NCI-H345 treated with DMSO at 0.1 percent for 48 hours (cell line): ENCODE data around the gene SBK2.

ENCODE experiments used
- DNase-seq: peaks from one replicate; lab custom pipeline; 2025; ENCODE audit not compliant: unreplicated experiment; lab: John Stamatoyannopoulos, UW

SBK2 gene

DNA sequence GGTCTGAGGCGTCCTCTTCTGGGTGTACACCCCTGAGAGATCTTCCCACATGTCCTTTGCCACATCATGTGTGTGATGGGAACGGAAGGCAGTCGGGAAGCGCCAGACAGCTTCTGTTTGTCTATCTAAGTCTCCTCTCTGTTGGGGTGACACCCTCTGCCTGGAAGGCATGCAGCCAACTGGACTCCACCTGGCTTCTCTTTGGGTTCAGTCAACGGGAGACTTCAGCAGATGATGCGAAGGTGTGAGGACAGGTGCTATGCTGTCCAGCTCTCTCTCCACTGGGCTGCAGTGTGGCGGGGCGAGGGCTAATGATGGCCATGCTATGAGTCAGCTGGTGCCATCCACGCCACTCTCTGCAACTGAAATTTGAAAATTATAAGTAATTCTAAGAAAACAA lies 22.8 kb upstream of the SBK2 start:
- DNase-seq: no peak

DNA sequence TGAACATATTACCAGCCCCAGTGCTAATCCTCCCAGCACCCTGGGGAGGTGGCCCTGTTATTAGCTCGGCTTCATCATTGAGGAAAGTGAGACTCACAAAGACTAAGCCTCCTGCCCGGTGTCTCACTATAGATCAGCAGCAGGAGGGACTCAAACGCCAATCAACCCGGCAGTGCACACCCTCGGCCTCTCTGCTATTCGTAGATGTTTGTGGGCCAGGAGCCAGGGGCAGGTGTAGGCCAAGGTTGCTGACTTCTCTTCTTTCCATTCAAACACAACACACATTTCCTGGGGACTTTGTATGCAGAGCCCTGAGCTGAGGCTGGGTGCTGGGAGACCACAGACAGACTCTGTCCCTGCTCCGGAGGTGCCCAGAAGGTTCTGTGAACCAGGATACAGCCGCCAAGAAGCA lies 17.8 kb upstream of the SBK2 start:
- no peak for DNase-seq

DNA sequence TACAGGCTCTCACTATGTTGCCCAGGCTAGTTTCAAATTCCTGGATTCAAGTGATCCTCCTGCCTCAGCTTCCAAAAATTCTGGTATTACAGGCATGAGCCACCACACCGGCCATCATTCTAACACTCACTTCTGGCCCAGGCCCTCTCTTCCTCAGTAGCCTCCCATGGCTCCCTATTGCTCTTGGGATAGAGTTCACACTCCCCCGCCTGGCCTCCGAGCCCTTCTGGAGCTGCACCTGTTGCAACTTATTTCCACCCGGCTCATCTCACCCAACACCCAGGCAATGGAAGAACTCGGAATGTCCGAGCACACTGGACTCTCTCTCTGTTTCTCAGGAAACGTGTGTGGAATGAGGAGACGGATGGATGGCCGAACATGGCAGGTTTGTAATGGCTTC lies 17.4 kb upstream of the SBK2 start:
- DNase-seq: no peak

DNA sequence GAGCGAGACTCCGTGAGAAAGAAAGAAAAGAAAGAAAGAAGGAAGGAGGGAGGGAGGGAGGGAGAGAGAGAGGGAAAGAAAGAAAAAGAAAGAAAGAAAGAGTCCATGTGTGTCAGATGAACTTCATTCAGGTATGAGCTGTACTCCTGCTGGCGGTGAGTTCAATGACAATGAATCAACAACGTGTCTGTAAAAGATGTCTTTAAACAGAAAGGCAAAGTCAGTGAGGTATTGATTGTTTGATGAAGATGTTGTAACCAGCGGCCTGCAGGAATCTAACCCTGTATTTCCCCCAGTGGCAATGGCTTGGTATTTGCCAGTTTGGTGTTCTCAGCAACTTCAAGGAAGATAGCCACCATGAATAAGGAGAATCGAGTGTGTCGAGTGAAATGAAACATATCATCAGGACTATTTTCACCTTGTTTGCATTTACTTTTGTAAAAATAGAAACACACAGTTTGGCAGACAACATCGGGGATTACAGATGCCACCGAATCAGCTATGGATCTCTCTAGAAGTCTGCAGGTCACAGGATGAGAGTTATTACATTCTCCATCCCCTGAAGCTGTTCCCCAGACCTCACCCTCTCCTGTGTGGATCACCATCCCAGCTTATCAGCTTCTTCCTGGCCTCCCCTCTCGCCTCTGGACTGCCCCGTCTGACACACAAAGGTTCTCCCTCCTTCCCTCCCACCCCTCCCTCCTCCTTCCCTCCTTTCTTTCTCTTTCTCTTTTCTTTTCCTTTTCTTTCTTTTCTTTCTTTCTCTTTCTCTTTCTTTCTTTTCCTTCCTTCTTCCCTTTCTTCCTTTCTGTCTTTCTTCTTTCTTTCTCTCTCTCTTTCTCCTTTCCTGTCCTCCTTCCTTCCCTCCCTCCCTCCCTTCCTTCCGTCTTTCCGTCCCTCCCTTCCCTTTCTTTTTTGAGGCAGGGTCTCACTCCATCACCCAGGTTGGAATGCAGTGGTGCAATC lies 16.6 kb upstream of the SBK2 start:
- no peak for DNase-seq

DNA sequence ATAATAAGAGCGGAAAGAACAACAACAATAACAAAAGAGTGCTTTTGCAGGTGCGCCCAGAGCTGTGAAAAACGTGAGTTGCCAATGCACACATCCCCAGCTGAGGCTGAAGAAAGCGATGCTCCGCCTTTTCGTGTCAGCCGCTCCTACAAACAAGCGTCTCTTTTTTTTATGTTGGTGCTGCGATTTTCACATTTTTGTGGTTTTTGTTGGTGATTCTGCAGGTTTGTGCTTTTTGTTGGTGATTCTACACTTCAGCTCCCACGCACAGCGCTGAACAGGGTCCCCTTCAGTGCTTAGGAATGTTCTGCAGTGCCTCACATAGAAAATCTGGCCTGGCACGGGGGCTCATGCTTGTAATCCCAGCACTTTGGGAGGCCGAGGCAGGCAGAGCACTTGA lies 15.7 kb upstream of the SBK2 start:
- no peak for DNase-seq

DNA sequence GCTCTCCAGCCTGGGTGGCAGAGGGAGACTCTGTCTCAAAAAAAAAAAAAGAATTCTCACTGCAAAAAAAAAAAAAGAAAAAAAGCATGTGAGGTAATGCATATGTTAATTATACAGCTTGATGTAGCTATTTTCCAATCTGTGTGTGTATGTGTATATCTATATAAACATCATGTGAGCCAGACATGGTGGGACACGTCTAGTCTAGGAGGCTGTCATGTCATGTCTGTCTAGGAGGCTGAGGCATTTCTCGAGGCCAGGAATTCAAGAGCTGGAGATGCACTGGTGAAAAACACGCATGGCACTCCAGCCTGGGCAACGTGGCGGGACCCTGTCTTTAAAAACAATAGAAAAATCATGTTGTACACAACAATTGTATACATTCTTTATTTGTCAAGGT lies 15.3 kb upstream of the SBK2 start:
- no peak for DNase-seq

DNA sequence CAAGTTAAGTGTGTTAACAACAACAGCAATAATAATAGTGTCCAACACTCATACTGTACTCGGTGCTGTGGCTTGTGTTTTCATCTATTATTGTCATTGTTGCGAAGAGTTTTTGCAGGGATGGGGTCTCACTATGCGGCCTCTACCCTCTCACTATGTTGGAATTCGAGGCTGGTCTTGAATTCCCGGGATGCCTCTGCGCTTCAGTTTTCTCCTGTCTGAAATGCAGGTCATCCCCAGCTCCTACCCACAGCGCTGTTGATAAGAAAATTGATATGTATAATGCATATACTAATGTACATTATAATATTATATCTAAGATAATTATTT lies 13.4 kb upstream of the SBK2 start:
- DNase-seq: no peak

DNA sequence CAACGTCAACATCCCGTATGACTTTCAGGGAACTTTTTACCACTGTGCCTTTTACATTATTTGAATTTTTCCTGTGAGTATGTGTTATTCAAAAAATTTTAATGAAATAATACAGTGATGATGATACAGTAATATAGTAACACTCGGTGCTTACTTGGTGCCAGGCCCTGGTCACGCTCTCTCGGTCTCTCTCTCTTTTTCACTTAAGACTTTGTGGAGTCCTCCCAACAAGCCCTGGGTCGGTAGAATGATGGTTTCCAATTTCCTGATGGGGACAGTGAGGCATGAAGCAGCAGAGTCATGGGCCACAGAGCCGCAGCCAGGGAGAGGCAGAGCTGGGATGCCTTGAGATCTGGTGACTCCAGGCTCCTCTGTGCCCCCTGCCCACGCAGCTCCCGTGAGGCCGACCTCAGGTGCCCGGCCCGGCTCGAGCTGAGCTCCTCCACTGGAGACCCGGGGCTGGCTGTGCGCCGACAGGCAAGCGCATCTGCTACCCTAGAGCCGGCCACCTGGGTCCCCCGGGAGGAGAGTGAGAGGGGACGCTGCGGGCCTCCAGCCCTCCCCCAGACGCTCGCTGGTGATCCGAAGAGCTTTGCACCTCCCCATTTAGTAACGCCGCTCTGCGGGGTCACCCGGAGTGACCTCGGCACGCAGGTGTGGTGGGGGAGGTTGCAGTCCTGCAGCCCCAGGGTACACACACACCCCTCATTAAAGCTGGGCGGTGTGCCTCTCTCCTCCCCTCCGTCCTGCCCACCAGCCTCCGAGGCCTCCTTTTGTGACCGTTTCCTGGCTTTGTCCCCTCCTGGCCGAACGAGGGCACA lies 12.8 kb upstream of the SBK2 start:
- no peak for DNase-seq

DNA sequence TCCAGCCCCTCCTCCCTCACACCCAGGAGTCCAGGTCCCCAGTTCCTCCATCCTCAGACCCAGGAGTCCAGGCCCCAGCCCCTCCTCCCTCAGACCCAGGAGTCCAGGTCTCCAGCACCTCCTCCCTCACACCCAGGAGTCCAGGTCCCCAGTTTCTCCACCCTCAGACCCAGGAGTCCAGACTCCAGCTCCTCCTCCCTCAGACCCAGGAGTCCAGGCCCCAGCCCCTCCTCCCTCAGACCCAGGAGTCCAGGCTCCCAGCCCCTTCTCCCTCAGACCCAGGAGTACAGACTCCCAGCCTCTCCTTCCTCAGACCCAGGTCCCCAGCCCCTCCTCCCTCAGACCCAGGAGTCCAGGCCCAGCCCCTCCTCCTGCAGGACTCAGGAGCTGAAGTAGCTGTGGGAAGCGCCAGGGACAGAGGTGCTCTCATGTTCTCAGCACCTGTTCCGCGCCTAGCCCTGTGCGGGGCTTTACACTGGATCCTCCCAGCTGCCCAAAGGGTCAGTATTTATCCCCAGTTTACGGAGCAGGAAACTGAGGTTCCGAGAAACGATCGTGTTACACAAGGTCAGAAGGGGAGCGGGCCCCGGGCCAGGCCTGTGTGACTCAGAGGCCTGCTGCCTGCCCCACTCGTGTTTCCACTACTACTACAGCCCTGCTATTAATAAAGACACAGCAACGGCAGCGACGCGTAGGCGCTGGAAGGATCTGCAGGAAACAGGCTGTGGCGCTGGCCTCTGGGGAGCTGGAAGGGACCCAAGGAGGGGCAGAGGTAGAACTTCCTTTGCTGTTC lies 10.1 kb upstream of the SBK2 start:
- no peak for DNase-seq

DNA sequence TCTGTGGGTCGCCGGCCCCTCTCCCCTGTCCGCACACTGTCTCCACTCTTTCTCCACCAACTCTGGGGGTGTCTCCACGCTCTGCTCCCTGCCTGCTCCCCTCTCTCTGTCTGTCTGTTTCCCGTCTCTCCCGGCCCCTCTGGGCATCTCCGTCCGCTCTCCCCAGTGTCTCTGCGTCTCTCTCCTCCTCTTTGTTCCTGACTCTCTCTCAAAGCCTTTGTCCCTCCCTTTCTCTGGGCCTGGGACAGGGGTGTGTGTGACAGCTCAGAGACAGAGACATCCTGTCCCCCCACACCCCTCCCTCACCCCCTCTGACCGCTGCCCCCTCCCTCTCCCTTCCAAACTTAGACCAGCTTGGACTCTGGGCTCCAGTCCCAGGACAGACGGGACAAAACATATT lies 9.1 kb upstream of the SBK2 start:
- DNase-seq: no peak

DNA sequence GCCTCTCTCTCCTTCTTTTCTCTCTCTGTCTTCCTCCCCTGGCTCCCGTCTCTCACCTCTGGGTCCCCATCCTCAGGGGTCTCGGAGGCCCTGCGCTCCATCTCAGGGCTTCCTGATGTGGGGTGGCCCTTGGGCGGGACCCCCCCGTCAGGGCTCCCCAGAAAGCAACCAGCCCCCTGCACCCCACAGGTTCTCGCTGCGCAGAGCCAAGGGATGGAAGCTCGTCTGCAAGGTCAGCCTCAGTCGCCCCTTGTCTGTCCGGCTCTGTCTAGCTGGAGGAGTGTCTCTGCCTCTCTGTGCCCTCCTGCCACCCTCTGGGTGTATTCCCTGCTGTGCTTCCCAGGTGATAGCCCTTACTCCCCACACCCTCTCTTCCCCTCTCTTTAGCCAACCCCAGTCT lies 8.5 kb upstream of the SBK2 start, which contains the start of gene SBK3:
Gene SBK3, minus strand, starts transcription at position 101 of the 400 bp plus-strand sequence. Its CDS starts 0 bp downstream, at position 101.
- DNase-seq: no peak

DNA sequence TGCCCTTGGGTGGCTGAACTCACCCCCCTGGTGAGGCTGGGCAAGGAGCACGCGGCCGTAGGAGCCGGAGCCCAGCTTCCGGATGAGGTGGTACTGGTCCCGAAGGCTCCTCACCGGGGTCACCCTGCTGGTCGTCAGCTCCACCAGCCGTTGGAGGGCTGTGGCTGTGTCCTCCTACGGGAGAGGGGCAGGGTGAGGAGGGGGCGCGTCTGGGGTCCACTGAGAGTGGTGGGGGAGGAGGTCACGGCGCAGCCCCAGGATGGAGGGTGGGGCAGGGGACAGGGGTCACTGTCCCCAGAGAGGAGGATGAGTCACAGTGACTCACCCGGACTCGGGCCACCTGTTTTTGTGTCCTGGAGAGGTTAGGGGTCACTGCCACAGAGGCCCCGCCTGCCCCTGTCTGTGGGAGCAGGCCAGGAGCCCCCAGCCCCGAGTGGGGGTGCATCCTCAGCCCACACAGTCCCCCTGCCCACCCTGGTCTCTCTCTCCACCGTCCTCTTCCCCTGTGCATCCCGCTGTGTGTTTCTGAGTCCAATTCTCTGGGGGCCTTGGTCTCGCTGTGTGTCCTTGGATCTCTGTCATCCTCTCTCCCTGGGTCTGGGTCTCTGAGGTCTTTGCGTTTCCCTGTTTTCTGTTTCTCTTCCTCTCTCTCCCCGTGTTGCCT lies 8.0 kb upstream of the SBK2 start:
- no peak for DNase-seq

DNA sequence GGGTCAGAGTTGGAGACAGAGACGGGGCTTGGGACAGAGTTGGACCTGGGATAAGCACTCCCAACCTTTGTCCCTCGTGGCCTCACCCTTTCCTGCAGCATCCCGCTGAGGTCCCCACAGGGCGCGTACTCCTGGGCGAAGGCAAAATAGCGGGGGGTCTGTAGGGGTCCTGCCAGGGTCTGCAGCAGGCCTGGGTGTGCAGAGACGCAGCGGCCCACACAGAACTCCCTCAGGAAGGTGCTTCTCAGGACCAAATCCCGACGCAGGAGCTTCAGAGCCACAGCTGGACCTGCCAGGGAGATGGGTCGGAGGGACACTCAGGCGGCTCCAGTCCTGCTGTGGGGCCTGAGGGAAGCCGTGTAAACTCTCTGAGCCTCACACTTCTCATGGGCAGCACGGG lies 7.1 kb upstream of the SBK2 start:
- no peak for DNase-seq

DNA sequence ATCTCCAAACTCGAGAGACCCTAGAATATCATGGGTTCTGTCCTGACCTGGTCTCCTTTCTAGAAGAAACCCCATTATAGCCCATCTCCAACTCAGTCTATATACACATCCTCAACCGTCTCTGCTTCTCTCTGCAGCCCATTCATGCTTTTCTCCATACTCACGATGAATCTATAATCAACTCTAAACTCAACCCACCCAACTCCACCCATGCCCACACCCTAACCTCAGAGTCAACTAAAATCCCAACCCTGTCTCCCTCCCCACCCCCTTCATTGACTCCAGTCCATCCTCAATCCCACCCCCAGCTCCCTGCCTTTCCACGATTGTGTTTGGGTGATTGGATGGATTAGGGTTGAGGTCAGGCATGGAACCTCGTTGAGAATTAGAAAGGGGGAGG lies 6.6 kb upstream of the SBK2 start:
- DNase-seq: no peak

DNA sequence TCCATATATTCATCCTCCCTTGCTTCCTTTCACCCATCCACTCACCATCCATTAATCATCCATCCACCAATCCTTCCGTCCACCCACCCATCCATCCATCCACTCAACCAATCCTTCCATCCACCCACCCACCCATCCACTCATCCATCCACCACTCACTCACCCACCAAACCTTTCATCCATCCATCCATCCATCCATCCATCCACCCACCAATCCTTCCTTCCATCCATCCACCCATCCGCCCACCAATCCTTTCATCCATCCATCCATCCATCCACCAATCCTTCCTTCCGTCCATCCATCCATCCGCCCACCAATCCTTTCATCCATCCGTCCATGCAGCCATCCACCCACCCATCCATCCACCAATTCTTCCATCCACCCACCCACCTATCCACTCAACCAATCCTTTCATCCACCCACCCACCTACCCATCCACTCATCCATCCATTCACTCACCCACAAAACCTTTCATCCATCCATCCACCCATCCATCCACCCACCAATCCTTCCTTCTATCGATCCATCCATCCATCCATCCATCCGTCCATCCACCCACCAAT lies 5.4 kb upstream of the SBK2 start:
- DNase-seq: no peak

DNA sequence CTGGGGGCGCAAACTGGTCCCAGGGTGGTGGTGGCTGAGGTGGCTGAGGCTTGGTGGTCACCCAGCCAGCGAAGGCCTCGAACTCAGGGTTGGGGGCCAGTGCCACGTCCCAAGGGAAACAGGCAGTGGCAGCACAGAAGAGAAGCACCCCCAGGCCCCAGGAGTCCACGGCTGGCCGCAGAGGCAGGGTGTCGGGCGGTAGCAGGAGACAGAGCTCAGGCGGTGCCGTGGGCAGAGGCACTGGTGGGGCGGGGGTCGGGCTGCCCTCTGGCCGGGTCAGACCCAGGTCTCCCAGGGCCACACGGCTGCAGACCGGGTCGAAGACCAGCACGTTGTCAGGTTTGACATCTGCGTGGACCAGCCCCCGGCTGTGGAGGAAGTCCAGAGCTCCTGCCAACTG lies 4.2 kb upstream of the SBK2 start:
- DNase-seq: no peak

DNA sequence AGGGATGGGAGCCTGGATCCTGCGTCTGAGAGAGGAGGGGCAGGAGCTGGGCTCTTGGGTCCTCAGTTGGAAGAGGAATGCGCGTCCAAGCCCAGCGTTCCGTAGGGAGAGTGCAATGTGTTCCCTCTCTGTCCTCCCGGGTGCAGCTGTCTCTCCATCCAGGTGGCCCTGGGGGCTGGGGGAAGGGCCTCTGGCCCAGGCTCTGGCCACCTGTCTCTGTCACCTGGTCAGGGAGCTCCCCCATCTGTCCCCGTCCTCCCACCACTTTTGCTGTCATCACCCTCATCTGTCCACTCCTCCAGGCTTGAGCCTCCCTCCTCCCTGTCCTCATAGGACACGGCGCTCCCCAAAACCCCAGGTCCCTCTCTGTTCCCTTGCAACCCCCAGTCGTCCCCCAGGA lies 3.7 kb upstream of the SBK2 start:
- no peak for DNase-seq

DNA sequence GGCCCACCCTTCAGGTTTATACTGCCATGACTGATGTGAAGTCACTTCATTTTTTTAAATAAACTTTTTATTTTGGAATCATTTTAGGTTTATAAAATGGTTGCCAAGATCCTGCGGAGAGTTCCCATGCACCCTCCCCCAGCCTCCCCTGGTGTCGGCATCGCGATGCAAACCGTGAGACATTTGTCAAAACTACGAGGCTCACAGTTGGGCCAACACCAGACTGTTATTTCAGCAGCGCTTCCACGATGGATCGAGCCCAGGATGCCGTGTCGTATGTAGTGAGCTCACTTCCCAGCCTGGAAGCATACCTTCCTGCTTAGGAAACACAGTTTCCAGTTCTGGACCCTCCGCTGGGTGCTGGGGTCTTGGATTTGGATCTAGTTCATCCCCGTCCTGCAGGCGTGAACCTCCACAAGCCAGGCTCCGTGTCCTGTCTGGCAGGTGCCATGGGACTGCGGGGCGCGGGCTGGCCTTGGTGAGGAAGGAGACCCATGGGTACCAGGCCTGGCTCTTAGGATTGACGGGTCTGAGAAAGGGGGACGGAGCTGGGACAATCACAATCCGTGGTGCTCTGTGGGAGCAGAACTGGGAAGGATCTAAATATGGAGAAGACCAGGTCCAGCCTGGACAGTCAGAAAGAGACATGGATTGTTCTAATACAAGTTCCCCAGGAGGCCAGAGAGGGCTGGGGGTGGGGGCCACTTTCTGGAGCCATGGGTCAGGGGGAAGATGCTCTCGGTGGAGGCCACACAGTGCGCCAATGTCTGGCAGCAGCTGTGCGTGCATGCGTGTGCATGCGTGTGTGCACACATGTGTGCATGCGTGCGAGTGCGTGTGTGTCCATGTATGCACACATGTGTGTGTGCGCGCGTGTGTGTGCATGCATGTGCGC lies 2.4 kb upstream of the SBK2 start:
- DNase-seq: no peak

DNA sequence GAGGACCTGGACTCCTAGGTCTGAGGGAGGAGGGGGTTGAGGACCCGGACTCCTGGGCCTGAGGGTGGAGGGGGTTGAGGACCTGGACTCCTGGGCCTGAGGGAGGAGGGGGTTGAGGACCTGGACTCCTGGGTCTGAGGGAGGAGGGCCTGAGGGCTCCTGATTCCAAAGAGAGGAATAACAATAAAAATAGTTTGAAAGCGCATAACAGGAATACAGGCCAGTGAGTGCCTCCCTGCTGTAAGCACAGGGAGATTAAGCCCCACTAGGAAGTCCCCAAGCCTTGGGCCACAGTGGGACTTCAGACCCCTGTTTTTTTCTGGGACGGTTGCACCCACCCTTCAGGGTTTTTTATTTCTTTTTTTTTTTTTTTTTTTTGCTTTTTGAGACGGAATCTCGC lies 1.2 kb upstream of the SBK2 start:
- no peak for DNase-seq

DNA sequence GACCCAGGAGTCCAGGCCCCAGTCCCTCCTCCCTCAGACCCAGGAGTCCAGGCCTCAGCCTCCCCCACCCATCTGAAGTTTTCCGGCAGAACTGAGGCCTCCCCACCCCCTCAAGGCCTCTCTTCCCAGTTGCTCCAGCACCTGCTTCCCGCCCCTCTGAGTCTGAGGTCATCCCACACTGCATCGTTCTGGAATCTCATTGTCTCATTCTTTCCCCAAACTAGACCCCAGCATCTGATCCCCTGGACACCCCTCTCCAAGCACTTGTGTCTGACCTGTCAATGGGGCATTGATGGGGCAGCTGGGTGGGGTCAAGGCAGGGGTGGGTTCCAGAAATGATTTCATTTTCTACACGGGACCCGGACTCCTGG lies 793 bp upstream of the SBK2 start:
- DNase-seq: no peak
